RCC 7860 (cell line): ENCODE data around the gene OST4.
"Not testable (repeated sequence)": the region's sequence is repeated elsewhere in the genome, so short reads cannot be mapped to it uniquely, and the experiment has no call there.

Experiments
- DNase-seq: peaks from one replicate; pipeline ENCODE4 v3.0.0-alpha.2; 2015; ENCODE audit warnings: low spot score
- FAIRE-seq: peaks from 2 replicates; lab custom pipeline; 2012; peaks lifted over from hg19 to GRCh38; lab: Jason Lieb, UNC

Gene OST4

DNA sequence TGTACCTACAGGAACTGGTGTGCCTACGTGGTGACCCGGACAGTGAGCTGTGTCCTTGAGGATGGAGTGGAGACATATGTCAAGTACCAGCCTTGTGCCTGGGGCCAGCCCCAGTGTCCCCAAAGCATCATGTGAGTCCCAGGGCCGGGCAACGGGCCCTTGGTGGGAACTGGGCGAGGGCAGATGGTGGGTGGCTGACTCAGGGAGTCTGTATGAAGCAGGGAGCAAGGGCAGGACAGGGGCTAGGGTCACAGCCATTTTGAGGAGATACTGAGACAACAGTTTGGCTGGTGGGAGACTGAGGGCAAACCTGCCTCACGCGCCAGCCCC lies 8.7 kb upstream of the OST4 start:
- FAIRE-seq, result no peak
- DNase-seq, result no peak

DNA sequence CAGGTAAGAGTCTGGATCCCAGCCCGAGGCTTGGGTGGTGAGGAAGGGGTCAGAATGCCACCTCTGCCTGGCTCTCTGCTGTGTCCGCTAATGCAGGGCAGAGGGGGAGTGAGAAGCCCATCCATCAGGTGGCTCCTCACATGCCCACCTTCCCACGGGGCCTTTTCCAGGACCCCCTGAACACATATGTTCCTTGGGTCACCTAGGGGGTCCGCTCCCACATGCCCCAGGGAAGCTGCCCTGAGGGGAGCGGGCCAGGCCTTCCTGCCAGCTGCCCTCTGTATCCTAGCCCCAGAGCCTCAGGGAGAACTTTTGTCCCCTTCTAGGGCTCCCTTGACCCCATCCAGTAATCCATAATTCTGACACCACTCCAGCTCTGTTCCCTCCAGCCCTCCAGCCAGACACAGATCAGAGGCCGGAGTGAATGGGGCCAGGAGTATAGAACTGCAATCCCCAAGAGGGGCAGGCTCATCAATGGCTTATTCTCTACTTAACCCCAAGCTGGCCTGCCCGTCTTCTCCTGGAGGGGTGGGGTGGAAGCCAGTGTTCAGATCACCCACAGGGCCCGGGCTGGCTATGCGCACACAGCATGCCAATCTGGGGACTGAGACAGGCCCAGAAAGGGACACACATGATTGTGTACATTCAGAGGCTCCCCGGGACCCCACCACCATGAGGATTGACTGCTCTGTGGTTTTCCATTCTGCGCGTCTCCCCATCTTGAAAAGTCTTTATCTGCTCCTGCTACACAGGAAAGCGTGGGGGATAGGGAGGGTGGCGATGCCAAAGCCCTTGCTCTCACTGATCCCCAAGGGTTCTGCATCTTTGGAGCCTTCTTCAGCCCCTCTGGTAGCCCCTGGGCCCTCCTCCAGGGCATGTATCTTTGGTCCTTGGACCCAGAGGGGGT lies 8.0 kb upstream of the OST4 start:
- FAIRE-seq (no peak), DNase-seq (no peak)

DNA sequence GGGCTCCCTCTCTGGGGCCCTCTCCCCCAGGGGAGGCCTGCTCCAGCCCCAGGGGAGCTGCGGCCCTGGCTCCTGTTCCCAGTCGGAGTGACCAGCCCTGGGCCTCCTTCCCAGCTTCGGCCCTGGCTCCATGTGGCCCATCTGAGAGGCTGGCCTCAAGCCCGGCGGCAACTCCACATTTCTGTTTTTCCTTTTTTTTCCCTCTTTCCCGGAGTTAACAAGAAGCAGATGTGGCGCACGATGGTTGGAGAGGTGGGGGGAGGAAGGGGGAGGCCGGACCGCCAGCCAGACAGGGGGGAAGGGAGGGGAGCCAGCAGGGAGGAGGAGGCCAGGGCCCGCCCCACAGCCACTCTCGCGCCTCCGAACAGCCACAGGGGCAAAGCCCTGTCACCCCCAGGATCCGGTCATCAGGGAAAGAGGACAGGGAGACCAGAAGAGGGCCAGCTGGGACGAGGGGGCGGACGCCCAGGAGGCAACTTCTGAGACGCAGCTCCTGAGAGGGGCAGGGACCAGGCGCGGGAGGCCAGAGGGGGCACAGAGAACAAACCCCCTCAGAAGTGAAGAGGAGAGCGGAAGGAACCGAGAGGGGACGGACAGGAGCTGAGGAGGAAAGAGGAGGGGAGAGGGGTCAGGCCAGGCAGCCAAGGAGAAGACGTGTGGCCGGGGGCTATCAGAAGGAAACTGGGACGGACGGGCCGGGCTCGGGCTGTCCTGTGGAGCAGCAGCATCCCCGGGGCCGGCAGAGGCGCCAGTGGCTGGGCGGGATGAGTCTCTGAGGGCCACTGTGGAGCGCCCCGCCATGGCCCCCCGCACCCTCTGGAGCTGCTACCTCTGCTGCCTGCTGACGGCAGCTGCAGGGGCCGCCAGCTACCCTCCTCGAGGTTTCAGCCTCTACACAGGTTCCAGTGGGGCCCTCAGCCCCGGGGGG lies 7.1 kb upstream of the OST4 start, which contains the start of gene EMILIN1:
EMILIN1 (plus strand) TSS at position 349 of the 928 bp plus-strand sequence; CDS start at position 800, 451 bp downstream.
- DNase-seq (no peak), FAIRE-seq (no peak)

DNA sequence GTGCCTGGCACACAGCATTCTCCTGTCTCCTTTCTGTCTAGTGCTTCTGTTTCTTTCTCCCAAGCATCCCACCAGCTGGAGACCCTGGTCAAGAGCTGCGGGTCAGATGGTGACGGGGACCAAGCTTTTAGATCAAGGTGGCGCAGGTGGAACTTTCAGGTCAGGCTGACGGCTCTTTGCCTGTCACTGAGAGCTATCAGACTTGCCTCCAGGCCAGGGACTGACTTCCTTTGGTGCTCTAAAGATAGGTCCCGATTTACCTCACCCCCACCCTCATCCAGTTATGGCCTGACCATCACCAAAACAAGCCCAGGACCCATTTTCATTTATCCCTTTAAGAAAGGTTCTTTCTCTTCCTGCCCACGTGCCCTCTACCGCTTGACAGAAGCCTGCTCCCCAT lies 5.8 kb upstream of the OST4 start:
- DNase-seq, result no peak
- no peak for FAIRE-seq

DNA sequence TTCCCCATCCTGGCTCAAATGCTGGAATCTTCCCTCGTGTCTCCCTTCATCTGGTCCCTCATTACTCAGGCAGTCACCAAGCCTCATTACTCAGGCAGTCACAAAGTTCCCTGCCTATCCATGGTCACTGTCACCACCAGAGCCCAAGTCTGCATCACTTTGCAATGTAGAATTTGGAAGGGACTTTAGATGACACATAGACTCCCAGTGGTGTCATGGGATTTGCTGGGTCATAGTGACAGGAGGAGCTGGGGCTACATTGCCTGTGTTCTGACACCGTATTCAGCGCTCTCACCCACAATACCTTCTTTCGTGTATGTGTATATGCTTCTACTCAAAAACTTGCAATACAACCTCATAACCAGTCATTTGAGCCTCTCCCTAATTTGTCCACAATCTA lies 4.9 kb upstream of the OST4 start:
- DNase-seq (no peak), FAIRE-seq (no peak)

DNA sequence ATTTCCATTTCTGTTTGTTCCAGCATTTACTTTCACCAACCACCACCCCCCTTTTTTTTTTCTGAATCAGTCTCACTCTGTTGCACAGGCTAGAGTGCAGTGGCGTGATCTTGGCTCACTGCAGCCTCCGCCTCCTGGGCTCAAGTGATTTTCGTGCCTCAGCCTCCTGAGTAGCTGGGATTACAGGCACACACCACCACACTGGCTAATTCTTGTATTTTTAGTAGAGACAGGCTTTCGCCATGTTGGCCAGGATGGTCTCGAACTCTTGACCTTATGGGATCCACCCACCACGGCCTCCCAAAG lies 4.1 kb upstream of the OST4 start:
- not testable (repeated sequence) for DNase-seq, FAIRE-seq

DNA sequence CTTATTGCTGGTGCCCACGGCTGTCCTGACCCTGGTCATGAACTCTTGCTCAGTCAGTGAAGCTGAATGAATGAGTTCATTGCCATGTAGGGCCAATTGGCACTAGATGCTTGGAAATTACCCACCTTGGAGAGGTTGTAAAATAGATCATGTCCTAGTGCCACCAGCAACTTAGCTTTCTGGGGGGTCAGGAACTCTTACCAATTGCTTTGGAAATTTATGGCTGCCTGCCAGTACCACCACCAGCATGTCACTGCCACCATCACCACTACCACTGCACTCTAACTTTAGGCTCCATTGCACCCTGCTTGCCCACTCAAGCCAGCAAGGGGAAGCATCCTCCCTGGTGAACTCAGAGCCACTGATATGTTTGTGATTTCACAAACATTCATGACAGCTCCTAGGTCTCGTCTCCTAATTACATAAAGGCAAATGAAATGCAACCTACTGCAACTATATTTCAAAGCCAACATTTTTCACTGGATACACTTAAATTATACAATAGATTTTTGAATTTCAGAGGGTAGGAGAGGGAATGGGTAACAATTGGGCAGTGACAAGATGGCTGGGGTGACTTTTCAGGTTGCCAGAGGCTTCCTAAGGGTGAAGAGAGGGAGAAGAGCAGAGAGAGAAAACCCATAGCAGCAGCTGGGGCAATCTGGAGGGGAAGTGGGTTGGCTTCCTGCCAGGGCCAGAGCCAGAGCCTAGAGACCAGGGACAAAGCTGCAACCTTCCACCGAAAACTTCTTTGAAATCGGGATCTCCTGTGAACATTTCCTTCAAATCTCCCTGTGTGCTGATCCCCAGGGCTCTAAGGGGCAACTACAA lies 3.5 kb upstream of the OST4 start:
- DNase-seq, result no peak
- FAIRE-seq, result no peak

DNA sequence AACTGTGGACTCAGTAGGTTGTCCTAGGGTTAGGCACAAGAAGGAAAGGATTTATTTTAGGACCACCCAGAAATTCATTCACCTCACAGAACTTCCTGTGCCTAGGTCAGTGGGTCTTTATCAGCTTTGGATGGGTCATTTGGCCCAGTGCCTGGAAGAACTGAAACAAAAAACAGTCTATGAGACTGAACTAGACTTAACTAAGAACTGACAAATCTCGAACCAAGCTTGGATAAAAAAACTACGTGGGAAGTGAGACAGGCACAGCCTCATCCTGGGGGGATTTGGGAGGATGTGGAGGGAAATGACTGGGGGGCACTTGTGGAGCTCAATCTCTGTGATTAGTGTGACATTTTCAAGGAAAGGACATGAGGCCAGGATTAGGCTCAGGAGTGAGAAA lies 2.3 kb upstream of the OST4 start:
- DNase-seq (no peak), FAIRE-seq (no peak)

DNA sequence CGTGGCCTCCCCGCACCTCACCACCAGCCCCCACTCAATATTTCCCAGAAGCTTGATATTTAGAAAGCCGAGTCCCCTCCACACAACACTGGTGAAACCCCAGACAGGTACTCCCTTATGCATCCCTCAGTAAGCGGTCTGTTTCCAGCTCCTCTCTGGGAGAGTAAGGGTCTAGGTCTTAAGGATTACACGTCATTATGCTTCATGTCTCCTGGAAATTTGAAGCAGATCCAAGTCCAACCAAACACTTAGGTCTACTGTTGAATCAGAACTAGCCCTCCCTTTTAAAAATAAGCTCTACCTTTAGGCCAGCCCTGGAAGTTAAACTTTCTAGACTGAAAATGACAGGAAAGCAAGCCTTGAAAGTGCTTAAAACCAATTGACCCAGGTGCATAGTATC lies 1.5 kb upstream of the OST4 start:
- DNase-seq, result no peak
- no peak for FAIRE-seq

DNA sequence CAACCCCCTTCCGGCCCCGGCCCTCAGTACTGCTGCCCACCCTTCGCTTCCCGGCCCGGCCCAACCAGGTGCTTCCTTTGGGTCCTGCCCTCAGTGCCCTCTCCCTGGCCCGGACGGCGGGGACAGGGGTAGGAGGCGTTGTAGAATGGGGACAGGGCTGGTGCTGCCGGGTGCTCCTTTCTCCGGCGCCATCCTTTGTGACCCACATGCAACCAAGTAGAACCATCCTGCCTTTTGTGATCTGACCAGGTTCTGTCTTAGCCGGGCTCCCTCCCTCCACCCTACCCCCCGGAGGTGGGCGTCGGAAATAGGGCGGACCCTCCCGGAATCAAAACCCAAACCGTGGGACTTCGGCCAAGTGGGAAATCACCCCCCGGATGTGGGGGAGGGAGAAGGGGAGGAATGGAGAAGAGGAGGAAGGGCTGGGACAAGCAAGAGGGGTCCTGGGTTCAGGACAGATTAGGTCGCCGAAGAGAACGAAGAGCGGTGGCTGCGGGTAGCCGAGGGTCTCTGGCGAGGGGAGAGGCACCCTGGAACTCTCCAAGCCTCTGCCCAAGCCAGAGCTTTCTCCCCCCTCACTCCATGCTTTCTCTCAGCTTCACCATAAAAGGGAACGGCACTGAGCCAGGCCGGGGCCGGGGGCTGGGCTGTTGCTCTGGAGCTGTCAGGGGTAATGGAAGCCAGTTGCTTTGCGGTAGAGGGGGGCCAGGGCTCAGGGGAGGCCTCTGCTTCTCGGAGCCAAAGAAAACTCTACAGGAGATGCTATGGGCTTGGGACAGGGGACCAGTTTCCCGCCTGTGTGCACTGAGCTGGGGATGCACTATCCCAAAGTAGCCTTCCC lies 756 bp upstream of the OST4 start:
- FAIRE-seq (no peak), DNase-seq (no peak)

DNA sequence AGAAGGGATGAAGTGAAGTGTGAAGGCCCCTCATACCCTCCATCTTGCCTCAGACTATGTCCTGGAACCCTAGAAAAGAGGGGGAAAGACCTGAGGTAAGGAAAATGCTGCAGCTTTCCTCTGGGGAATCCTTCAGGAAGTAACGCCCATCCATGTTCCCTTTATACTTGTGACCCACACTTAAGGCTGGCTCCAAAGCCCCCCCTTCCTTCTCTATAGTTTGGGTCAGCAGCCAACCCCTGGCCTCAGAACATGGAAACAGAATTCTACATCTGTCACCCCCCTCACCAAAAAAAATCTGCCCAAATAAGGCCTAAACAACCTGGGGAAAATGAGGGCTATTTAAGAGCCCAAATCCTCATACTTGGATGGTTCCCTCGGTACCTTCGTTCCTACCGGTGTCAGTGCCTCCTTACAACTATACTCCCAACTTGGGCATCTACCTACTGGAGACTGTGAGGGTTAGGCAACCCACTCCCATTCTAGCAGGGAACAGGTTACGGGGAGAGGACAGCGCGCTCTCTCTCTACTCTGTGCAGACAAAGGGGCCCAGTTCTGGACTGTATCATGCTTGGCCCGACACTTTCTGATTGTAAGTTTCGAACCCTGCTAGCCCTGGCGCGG lies 689 bp downstream of the OST4 start:
- FAIRE-seq (no peak), DNase-seq (no peak)

DNA sequence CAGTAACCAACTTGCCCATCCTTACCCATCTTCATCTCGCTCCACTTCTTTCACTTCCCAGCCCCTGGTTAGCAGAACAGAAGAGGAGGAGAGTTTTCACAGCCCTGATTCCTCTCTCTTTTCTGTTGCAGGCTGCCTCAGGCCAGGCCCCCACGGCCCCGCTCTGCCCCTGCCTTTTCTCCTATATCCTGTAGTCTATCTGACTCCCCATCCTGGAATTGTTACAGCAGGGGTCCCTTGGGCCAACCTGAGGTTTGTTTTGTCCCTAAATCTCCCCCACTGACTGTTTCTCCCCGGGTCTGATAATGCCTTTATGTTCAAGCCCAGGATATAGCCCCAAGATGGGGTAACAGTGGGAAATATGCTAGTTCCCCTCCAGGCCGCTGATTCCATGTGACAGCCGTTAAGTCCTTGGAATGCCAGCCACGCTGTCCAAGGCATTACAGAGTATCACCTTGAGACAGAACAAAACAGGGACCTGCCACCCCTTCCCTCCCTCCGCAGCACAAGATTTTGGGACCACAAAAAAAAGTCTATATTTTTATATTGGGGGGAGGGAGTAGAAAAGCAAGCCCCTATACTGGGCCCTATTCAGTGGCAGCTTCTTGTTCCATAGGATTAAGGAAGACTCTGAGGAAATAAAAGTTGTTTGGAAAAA lies 1.4 kb downstream of the OST4 start:
- DNase-seq, result no peak
- no peak for FAIRE-seq

DNA sequence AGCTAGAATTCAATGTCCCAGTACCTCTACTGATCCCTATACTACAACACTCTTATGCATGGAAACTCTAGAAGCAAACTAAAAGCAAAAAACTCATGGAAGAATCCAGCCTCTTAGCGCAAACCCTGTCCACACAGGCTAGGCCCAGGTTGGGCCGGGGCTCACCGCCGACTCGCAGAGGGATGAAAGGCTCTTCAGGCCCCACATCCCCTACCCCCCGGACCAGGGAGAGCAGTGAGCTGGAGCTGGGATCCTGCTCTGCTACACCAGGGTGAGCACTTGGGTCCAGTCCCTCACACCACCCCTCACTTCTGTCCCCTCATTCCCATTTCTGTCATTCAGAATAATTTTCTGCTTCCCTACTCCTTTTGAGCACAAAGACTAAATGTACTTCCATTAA lies 2.0 kb downstream of the OST4 start:
- no peak for DNase-seq
- FAIRE-seq, result no peak

DNA sequence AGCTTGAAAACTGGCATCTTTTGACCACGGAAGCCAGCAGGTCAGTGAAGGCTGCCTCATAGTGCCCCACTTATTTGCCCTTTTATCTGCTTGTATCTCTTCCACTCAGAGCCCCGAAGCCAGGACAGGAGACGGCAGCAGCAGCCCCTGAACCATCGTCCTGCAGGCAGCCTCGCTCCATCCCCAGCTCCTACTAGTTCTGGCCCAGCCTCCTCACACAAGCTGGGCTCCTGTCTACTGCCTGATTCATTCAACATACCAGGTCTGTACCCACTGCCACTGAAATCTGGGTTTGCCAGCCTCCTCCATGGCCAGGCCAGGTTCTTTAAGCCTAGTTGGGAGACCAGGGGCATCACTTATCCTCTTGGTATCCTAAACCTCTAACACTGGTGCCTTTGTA lies 4.1 kb downstream of the OST4 start:
- FAIRE-seq (no peak), DNase-seq (no peak)

DNA sequence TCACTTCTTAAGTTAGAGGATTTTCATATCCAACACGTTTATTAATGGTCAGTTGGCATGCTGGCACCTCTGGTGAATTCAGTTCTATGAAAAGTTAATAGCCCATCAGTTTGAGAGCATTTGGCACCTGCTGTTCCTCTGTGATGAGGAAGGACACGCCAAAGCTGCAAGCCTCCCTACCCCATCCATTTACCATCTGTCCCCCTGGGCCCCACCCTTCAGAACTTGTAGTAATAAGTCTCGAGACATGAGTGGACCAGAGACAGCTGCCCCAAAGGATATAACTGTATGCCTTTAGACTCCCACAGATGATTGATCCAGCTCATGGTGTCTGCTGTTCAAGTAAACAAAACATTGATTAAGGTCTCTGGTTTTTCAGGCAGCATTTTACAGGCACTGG lies 6.3 kb downstream of the OST4 start:
- DNase-seq (no peak), FAIRE-seq (no peak)

DNA sequence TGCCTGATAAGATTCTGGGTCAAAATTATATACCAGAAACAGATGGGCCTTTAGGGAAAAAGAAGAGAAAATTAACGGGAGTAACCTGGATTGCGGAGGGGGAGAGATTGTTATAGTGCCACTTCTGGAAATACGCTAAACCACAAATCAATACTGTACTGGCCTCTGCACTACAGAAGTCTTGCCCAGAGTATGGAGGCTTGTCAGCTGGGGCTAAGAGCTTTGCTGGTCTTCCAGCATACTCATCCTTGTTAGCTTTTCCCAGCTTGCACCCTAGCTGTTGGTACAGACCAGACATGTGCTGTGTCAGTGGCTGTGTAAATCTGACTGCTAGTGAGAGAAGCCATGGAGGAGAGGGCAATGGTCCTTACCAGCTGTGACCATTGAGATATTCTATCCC lies 11.1 kb downstream of the OST4 start:
- DNase-seq (no peak), FAIRE-seq (no peak)

DNA sequence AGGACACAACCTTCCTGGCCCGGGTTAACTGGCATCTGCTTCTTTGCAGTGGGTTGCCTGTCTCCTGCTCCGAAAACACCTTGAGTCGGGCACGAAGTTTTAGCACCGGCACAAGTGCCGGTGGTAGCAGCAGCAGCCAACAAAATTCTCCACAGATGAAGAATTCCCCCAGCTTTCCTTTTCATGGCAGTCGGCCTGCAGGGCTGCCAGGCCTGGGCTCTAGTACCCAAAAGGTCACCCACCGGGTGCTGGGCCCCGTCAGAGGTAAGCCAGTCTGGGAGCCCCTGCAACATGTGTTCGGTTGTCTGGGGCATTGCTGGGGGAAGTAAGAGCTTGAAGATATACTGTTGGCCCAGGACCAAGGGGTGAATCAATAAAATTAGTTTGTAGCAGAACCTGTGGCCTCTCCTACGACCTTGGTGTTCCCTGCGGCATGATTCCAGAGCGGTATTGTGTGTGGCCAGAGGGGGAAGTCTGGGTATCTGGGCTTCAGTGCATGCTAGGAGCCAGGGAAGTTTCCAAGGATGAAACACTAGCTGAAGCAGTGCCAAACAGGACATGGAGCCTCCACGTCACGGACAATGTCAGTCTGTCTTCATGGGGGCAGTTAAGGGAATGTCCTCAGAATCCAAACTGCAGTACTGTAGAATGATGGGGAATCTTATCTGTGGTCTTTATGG lies 12.2 kb downstream of the OST4 start:
- FAIRE-seq (no peak), DNase-seq (no peak)

DNA sequence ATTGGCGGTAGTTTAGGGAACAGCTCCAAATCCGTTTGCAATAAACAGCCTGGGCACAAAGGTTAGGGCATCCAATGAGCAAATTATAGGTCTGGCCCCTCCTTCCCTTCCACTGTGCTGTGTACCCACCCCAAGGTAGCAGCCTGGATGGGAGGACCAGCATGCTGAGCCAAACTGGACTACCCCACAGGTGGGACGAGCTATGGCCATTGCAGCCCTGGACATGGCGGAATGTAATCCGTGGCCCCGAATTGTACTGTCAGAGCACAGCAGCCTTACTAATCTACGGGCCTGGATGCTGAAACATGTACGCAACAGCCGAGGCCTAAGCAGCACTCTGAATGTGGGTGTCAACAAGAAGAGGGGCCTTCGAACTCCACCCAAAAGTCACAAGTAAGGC lies 13.2 kb downstream of the OST4 start:
- FAIRE-seq (no peak), DNase-seq (no peak)

DNA sequence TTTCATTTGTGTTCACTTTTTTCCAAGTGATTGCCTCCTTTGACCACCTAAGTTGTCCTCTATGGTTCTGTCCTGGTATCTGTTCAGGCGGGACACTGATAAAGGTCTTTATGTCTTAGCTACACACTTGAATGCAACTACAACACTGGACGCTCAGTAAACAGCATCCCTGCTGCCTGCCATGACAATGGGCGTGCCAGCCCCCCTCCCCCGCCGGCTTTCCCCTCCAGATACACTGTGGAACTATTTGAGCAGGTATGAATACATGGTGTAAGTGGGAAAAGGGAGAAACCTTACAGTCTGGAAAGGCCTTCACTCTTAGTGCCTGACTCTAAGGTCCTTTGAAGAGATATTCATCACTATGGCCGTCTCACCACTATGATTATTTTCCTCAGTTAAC lies 14.3 kb downstream of the OST4 start:
- no peak for FAIRE-seq
- no peak for DNase-seq
